HG03469 (cell line): ENCODE results near the gene ZSCAN5B.
"Not testable (repeated sequence)": the region's sequence is repeated elsewhere in the genome, so short reads cannot be mapped to it uniquely, and the experiment has no call there.

Experiments used
- ATAC-seq: cut with Tn5 transposase; IDR thresholded peaks from one replicate; pipeline ENCODE4 v1.9.1; 2021; ENCODE audit warnings: mild to moderate bottlenecking, moderate library complexity, moderate number of reproducible peaks; ENCODE audit not compliant: unreplicated experiment

ZSCAN5B gene

GRCh38 chr19:56176310-56176709, 21.3 kb downstream of the ZSCAN5B start:
- ATAC-seq = not testable (repeated sequence)

GRCh38 chr19:56175861-56176307, 21.7 kb downstream of the ZSCAN5B start, which contains the start of gene GALP:
GALP (plus strand) TSS chr19:56176008; CDS start chr19:56177109, 1,101 bp downstream.
- ATAC-seq = not testable (repeated sequence)

GRCh38 chr19:56174550-56174949, 23.0 kb downstream of the ZSCAN5B start:
- no peak for ATAC-seq

- ATAC-seq = no peak
Measured at GRCh38 chr19:56174086-56174485, 23.5 kb downstream of the ZSCAN5B start.

GRCh38 chr19:56170261-56170660, 27.3 kb downstream of the ZSCAN5B start:
- ATAC-seq = no peak

- ATAC-seq = no peak
Measured at GRCh38 chr19:56167064-56167578, 30.5 kb downstream of the ZSCAN5B start.

- no peak for ATAC-seq
Measured at GRCh38 chr19:56163097-56163496, 34.5 kb downstream of the ZSCAN5B start.

GRCh38 chr19:56162258-56162657, 35.3 kb downstream of the ZSCAN5B start:
- no peak for ATAC-seq

GRCh38 chr19:56161534-56161933, 36.0 kb downstream of the ZSCAN5B start:
- ATAC-seq = no peak

GRCh38 chr19:56159622-56160271, 37.8 kb downstream of the ZSCAN5B start:
- ATAC-seq = no peak

- no peak for ATAC-seq
Measured at GRCh38 chr19:56159009-56159559, 38.5 kb downstream of the ZSCAN5B start.

GRCh38 chr19:56158170-56158757, 39.3 kb downstream of the ZSCAN5B start:
- ATAC-seq = no peak

GRCh38 chr19:56156768-56157167, 40.8 kb downstream of the ZSCAN5B start:
- no peak for ATAC-seq

GRCh38 chr19:56155124-56155687, 42.4 kb downstream of the ZSCAN5B start:
- no peak for ATAC-seq

- ATAC-seq = no peak
Measured at GRCh38 chr19:56153507-56153906, 44.1 kb downstream of the ZSCAN5B start.

- no peak for ATAC-seq
Measured at GRCh38 chr19:56152644-56153043, 44.9 kb downstream of the ZSCAN5B start.

GRCh38 chr19:56150358-56150757, 47.2 kb downstream of the ZSCAN5B start:
- no peak for ATAC-seq

GRCh38 chr19:56149656-56150038, 47.9 kb downstream of the ZSCAN5B start:
- ATAC-seq = no peak

GRCh38 chr19:56148955-56149655, 48.5 kb downstream of the ZSCAN5B start:
- not testable (repeated sequence) for ATAC-seq

- ATAC-seq = no peak
Measured at GRCh38 chr19:56148096-56148495, 49.5 kb downstream of the ZSCAN5B start.

- no peak for ATAC-seq
Measured at GRCh38 chr19:56147307-56147706, 50.3 kb downstream of the ZSCAN5B start.
